Liver (tissue), 9 donors: ENCODE results near the gene SNX18. TPM values are rescaled to one million over a fixed set of nuclear protein-coding genes. Genes with fewer than 3 reads are reported as not detected.
A peak's percentile ranks its signal among the peaks of the same experiment; 100 is the strongest.

Experiments used
- DNase-seq: peaks from one replicate; pipeline ENCODE4 v3.0.0-alpha.2; 2017; ENCODE audit warnings: low spot score
- H3K27ac ChIP-seq, 2 donors: one replicate each; pipeline ENCODE4 v1.7.0; 2013; ENCODE audit warnings: inconsistent platforms in 2 of 2, low read length in 2 of 2, control low read depth in 1 of 2, low read depth in 1 of 2, mild to moderate bottlenecking in 1 of 2
- H3K27me3 ChIP-seq, 4 donors: one replicate each; pipeline versions ENCODE4 v1.6.1 to v1.7.0; 2013; ENCODE audit warnings: low read length in 3 of 4, inconsistent platforms in 1 of 4, mild to moderate bottlenecking in 1 of 4, moderate library complexity in 1 of 4; ENCODE audit not compliant: control insufficient read depth in 4 of 4, insufficient read depth in 4 of 4
- H3K36me3 ChIP-seq, 4 donors: one replicate each; pipeline versions ENCODE4 v1.6.1 to v1.7.0; 2013; ENCODE audit warnings: low read length in 3 of 4, mild to moderate bottlenecking in 3 of 4, low read depth in 1 of 4, moderate library complexity in 1 of 4; ENCODE audit not compliant: control insufficient read depth in 4 of 4, insufficient read depth in 3 of 4
- H3K4me1 ChIP-seq, 4 donors: one replicate each; pipeline versions ENCODE4 v1.6.1 to v1.7.0; 2013; ENCODE audit warnings: low read length in 3 of 4, mild to moderate bottlenecking in 3 of 4, moderate library complexity in 1 of 4; ENCODE audit not compliant: control insufficient read depth in 4 of 4, insufficient read depth in 4 of 4
- H3K4me3 ChIP-seq, 3 donors: one replicate each; pipeline versions ENCODE4 v1.6.1 to v1.7.0; 2013; ENCODE audit warnings: low read length in 3 of 3, control low read depth in 1 of 3, low read depth in 1 of 3, mild to moderate bottlenecking in 1 of 3
- H3K9ac ChIP-seq, 2 donors: one replicate each; pipeline ENCODE4 v1.7.0; 2013; ENCODE audit warnings: low read length in 2 of 2, mild to moderate bottlenecking in 2 of 2, moderate library complexity in 2 of 2, control low read depth in 1 of 2, low read depth in 1 of 2
- H3K9me3 ChIP-seq, 4 donors: one replicate each; pipeline versions ENCODE4 v1.6.1 to v1.7.0; 2013; ENCODE audit warnings: low read length in 3 of 4; ENCODE audit not compliant: control insufficient read depth in 4 of 4
- EGR1 ChIP-seq, 2 donors: IDR thresholded peaks; 2 replicates each; pipeline ENCODE4 v1.6.1; 2016 to 2018; ENCODE audit warnings: antibody characterized with exemption in 2 of 2, low read depth in 2 of 2
- FOXA1 ChIP-seq: IDR thresholded peaks from 2 replicates; pipeline ENCODE4 v1.6.1; 2016; ENCODE audit warnings: antibody characterized with exemption
- HNF4G ChIP-seq: IDR thresholded peaks from 2 replicates; pipeline ENCODE4 v1.6.1; 2016; ENCODE audit warnings: antibody characterized with exemption
- JUND ChIP-seq, 2 donors: IDR thresholded peaks; 2 replicates each; pipeline ENCODE4 v1.6.1; 2016; ENCODE audit warnings: antibody characterized with exemption in 2 of 2
- MAX ChIP-seq: IDR thresholded peaks from 2 replicates; pipeline ENCODE4 v1.6.1; 2016; ENCODE audit warnings: antibody characterized with exemption
- RAD21 ChIP-seq, 2 donors: IDR thresholded peaks; 2 replicates each; pipeline ENCODE4 v1.6.1; 2016; ENCODE audit warnings: antibody characterized with exemption in 2 of 2, mild to moderate bottlenecking in 2 of 2
- RXRA ChIP-seq, 2 donors: IDR thresholded peaks; 2 replicates each; pipeline ENCODE4 v1.6.1; 2017 to 2018; ENCODE audit warnings: antibody characterized with exemption in 2 of 2, mild to moderate bottlenecking in 1 of 2
- SP1 ChIP-seq: IDR thresholded peaks from 2 replicates; pipeline ENCODE4 v1.6.1; 2018; ENCODE audit warnings: antibody characterized with exemption, mild to moderate bottlenecking
- YY1 ChIP-seq: IDR thresholded peaks from 2 replicates; pipeline ENCODE4 v1.6.1; 2016; ENCODE audit warnings: antibody characterized with exemption, mild to moderate bottlenecking
- WGBS: extraction: QIAGEN DNeasy Blood & Tissue Kit; methylation state at CpG from one replicate; pipeline ENCODE4 v1.1.7; 2013; 5-methylcytosine and 5-hydroxymethylcytosine counted together
- polyA plus RNA-seq, 2 donors: library from polyadenylated mRNA; stranded (reverse) in 1 of 2; unstranded in 1 of 2; fragments of 200-250 nt in 1 of 2; fragments of >200 nt in 1 of 2; fragmentation: Nextera tagmentation in 1 of 2; extraction: Ambion mirVana in 1 of 2; gene quantifications; one replicate each; pipeline versions ENCODE4 v1.2.1 to v1.2.3, GENCODE V29; 2013 to 2015
- total RNA-seq, 2 donors: library from RNA; depleted of rRNA; stranded (reverse); fragments of >200 nt; gene quantifications; one replicate each; pipeline ENCODE4 v1.2.3, GENCODE V29; 2014
- TF ChIP-seq, protein P1 (sequence below): IDR thresholded peaks from 2 replicates; pipeline ENCODE4 v1.6.1; 2016; ENCODE audit warnings: antibody characterized with exemption, mild to moderate bottlenecking
- TF ChIP-seq, protein P2 (sequence below): fragments of 150-350 bp; IDR thresholded peaks from 2 replicates; pipeline ENCODE4 v1.5.1; 2017; ENCODE audit warnings: improper control_type of control experiment, low read depth, low read length; ENCODE audit not compliant: missing input control
- donor health status: healthy.
- donor health status: healthy.
- donor health status: healthy.
- donor health status: healthy.
- donor health status: healthy.

The SNX18 gene
- total and polyA plus RNA-seq, 4 donors: 4.9 to 32.5 (median 12.6) TPM

DNA sequence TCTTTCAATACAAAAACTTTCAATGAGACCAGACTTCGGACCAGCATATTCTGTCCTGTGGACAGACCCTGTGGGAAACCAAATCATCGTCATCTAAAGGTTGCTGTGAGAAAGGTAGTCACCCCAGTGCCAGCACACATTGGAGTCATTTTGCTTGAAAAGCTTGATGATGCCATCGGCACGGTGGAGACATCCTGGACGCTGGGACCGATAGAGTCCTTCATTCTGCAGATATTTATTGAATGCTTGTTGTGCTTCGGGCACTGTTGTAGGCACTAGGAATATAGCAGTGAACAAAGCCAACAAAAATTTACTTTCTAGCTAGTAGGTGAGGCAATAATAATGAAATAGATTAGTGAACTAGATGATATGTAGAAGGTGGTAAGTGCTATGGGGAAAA lies 34.9 kb downstream of the SNX18 start (continued):
- TF ChIP-seq RXRA (IDR thresholded peaks at IDR 0.05): no peak

- H3K27ac ChIP-seq: no peak overlapping the region
- WGBS: 62% methylated on average over 4 of the region's 4 CpGs
- TF ChIP-seq RAD21 (IDR thresholded peaks at IDR 0.05) (peak in 1 of 2 donors; percentile 24), HNF4G (no peak), JUND (IDR thresholded peaks at IDR 0.05) (no peak), SP1 (peak; percentile 8), EGR1 (IDR thresholded peaks at IDR 0.05; ENCODE audit: low read depth in 2 of 2) (no peak)
- TF ChIP-seq, protein P1, sequence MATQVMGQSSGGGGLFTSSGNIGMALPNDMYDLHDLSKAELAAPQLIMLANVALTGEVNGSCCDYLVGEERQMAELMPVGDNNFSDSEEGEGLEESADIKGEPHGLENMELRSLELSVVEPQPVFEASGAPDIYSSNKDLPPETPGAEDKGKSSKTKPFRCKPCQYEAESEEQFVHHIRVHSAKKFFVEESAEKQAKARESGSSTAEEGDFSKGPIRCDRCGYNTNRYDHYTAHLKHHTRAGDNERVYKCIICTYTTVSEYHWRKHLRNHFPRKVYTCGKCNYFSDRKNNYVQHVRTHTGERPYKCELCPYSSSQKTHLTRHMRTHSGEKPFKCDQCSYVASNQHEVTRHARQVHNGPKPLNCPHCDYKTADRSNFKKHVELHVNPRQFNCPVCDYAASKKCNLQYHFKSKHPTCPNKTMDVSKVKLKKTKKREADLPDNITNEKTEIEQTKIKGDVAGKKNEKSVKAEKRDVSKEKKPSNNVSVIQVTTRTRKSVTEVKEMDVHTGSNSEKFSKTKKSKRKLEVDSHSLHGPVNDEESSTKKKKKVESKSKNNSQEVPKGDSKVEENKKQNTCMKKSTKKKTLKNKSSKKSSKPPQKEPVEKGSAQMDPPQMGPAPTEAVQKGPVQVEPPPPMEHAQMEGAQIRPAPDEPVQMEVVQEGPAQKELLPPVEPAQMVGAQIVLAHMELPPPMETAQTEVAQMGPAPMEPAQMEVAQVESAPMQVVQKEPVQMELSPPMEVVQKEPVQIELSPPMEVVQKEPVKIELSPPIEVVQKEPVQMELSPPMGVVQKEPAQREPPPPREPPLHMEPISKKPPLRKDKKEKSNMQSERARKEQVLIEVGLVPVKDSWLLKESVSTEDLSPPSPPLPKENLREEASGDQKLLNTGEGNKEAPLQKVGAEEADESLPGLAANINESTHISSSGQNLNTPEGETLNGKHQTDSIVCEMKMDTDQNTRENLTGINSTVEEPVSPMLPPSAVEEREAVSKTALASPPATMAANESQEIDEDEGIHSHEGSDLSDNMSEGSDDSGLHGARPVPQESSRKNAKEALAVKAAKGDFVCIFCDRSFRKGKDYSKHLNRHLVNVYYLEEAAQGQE: no peak
These were observed 36.2 kb downstream of the SNX18 start for GRCh38 chr5:54553659-54554207.

DNA sequence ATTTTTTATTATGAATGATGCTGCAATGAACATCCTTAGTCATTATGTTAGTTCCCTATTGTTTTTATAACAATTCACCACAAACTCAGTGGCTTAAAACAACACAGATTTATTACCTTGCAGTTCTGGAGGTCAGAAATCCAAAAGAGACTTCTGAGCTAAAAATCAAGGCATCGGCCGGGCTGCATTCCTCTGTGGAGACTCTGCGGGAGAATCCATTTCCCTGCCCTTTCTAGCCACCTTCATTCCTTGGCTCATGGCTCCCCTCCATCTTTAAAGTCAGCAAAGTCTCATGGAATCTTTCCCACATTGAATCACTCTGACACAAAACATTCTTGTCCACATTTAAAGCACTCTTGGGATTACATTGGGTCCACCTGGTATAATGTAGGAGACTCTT lies 38.6 kb downstream of the SNX18 start:
- TF ChIP-seq YY1 (no peak), MAX (no peak), RXRA (IDR thresholded peaks at IDR 0.05) (no peak), SP1 (no peak), FOXA1 (no peak)
- TF ChIP-seq, protein P2, sequence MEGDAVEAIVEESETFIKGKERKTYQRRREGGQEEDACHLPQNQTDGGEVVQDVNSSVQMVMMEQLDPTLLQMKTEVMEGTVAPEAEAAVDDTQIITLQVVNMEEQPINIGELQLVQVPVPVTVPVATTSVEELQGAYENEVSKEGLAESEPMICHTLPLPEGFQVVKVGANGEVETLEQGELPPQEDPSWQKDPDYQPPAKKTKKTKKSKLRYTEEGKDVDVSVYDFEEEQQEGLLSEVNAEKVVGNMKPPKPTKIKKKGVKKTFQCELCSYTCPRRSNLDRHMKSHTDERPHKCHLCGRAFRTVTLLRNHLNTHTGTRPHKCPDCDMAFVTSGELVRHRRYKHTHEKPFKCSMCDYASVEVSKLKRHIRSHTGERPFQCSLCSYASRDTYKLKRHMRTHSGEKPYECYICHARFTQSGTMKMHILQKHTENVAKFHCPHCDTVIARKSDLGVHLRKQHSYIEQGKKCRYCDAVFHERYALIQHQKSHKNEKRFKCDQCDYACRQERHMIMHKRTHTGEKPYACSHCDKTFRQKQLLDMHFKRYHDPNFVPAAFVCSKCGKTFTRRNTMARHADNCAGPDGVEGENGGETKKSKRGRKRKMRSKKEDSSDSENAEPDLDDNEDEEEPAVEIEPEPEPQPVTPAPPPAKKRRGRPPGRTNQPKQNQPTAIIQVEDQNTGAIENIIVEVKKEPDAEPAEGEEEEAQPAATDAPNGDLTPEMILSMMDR: no peak
- 78% methylated on average over 3 of the region's 3 CpGs for WGBS
- Histone ChIP-seq H3K36me3 (no peaks in the 10 kb centered on the region), H3K27me3 (no peaks in the 10 kb centered on the region), H3K9me3 (no peaks in the 10 kb centered on the region), H3K4me1 (peaks cover 0 to 12% (median 2%) of the 10 kb centered on the region in 4 donors), H3K4me3 (no peak overlapping the region), H3K9ac (no peak overlapping the region), H3K27ac (no peak overlapping the region)
- no peak for DNase-seq

More at GRCh38 chr5:54553659-54554207, 36.2 kb downstream of the SNX18 start:
- H3K9me3 ChIP-seq: no peaks in the 10 kb centered on the region
- peaks cover 0 to 12% (median 2%) of the 10 kb centered on the region in 4 donors for H3K4me1 ChIP-seq
- H3K9ac ChIP-seq: no peak overlapping the region
- no peaks in the 10 kb centered on the region for H3K27me3 ChIP-seq
- H3K4me3 ChIP-seq: no peak overlapping the region
- DNase-seq: no peak
- no peaks in the 10 kb centered on the region for H3K36me3 ChIP-seq
